ENCODE measurements around the gene SPARC. TPM values are rescaled to one million over a fixed set of nuclear protein-coding genes. Genes with fewer than 3 reads are reported as not detected.

Gene SPARC
- total RNA-seq, 2 experiments from 2014 or later: 0.78 to 0.80 TPM

DNA sequence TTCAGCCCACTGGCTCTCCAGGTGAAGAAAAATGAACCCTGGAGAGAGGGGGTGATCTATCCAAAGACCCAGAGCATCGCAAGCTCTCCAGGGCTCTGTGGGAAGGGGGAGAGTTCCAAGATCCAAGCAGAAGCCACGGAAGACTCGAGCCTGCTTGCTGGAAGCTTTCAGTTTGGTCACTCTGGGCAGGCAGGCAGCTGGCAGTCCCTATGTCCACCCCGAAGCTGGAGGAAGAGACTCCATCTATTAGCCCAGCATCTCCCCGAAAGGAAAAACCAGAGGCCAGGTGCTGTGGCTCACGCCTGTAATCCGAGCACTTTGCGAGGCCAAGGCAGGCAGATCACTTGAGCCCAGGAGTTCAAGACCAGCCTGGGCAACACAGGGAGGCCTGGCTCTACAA lies 10.7 kb upstream of the SPARC start:
- intact Hi-C loops (cut with DNase I, micrococcal nuclease): no loop called here

GRCh38 chr5:151696470-151697061 lies 9.9 kb upstream of the SPARC start:
- no peaks in the 10 kb centered on the region for H3K36me3 Mint-ChIP-seq (ENCODE audit: low read depth)
- DNase-seq: no peak
- H3K9me3 Mint-ChIP-seq: no peaks in the 10 kb centered on the region
- ChIA-PET CTCF (no interaction called here), POLR2A (no interaction called here)
- no peaks in the 10 kb centered on the region for H3K36me3 ChIP-seq (ENCODE audit: insufficient read depth, low read length)
- H3K27me3 ChIP-seq (ENCODE audit: control insufficient read depth in 1 of 2, insufficient read depth in 2 of 2, low read length in 2 of 2): no peaks in the 10 kb centered on the region
- H3K4me3 Mint-ChIP-seq: no peak overlapping the region
- H3K27me3 Mint-ChIP-seq: peaks cover 9% of the 10 kb centered on the region
- H3K27ac Mint-ChIP-seq: no peak overlapping the region
- no peaks in the 10 kb centered on the region for H3K4me1 Mint-ChIP-seq (ENCODE audit: low read depth)
- TF ChIP-seq, protein P1, sequence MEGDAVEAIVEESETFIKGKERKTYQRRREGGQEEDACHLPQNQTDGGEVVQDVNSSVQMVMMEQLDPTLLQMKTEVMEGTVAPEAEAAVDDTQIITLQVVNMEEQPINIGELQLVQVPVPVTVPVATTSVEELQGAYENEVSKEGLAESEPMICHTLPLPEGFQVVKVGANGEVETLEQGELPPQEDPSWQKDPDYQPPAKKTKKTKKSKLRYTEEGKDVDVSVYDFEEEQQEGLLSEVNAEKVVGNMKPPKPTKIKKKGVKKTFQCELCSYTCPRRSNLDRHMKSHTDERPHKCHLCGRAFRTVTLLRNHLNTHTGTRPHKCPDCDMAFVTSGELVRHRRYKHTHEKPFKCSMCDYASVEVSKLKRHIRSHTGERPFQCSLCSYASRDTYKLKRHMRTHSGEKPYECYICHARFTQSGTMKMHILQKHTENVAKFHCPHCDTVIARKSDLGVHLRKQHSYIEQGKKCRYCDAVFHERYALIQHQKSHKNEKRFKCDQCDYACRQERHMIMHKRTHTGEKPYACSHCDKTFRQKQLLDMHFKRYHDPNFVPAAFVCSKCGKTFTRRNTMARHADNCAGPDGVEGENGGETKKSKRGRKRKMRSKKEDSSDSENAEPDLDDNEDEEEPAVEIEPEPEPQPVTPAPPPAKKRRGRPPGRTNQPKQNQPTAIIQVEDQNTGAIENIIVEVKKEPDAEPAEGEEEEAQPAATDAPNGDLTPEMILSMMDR (IDR thresholded peaks at IDR 0.05): no peak
- intact Hi-C loops (cut with DNase I, micrococcal nuclease): no loop called here
- no peak overlapping the region for H3K4me3 ChIP-seq (ENCODE audit: low read length)
- no peak for ATAC-seq (ENCODE audit: poor library complexity)
- H3K4me1 ChIP-seq (ENCODE audit: insufficient read depth, low read length): no peaks in the 10 kb centered on the region
- H3K9me3 ChIP-seq (ENCODE audit: control insufficient read depth in 1 of 2, insufficient read depth in 1 of 2, low read length in 2 of 2): no peaks in the 10 kb centered on the region
- H3K27ac ChIP-seq (ENCODE audit: low read depth in 1 of 2, low read length in 2 of 2): no peak overlapping the region

More for the DNA sequence above, 10.7 kb upstream of the SPARC start:
- H3K27me3 ChIP-seq (ENCODE audit: control insufficient read depth in 1 of 2, insufficient read depth in 2 of 2, low read length in 2 of 2): no peaks in the 10 kb centered on the region
- ATAC-seq (ENCODE audit: poor library complexity) (no peak), DNase-seq (no peak)
- no peaks in the 10 kb centered on the region for H3K4me1 Mint-ChIP-seq (ENCODE audit: low read depth)
- ChIA-PET POLR2A (no interaction called here), CTCF (no interaction called here)
- TF ChIP-seq, protein P1 (IDR thresholded peaks at IDR 0.05): no peak
- no peak overlapping the region for H3K4me3 Mint-ChIP-seq
- no peaks in the 10 kb centered on the region for H3K36me3 Mint-ChIP-seq (ENCODE audit: low read depth)
- no peak overlapping the region for H3K27ac Mint-ChIP-seq
- H3K4me3 ChIP-seq (ENCODE audit: low read length): no peak overlapping the region
- no peaks in the 10 kb centered on the region for H3K9me3 ChIP-seq (ENCODE audit: control insufficient read depth in 1 of 2, insufficient read depth in 1 of 2, low read length in 2 of 2)
- no peak overlapping the region for H3K27ac ChIP-seq (ENCODE audit: low read depth in 1 of 2, low read length in 2 of 2)
- H3K36me3 ChIP-seq (ENCODE audit: insufficient read depth, low read length): no peaks in the 10 kb centered on the region
- no peaks in the 10 kb centered on the region for H3K4me1 ChIP-seq (ENCODE audit: insufficient read depth, low read length)
- no peaks in the 10 kb centered on the region for H3K9me3 Mint-ChIP-seq
- H3K27me3 Mint-ChIP-seq: peaks cover 9% of the 10 kb centered on the region

DNA sequence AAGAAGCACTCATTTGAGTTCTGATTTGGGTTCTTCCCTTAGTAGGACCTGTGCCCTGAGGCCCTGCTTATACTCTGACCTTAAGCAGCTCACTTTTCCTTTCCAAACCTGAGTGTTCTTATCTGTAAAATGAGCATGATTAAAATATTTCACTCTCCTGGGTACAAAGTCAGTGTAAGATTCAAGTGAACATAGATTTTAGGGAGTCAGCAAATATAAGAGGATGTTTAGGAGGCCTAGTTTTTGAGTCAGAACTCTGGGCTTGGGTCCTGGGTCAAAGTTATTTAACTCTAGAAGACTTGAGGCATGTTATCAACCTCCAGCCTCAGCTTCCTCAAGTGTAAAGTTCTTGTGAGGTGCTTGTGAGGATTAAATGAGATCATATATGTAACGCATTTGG lies 8.7 kb upstream of the SPARC start:
- no peak overlapping the region for H3K27ac ChIP-seq (ENCODE audit: low read depth in 1 of 2, low read length in 2 of 2)
- TF ChIP-seq, protein P1 (IDR thresholded peaks at IDR 0.05): no peak
- H3K4me3 Mint-ChIP-seq: no peak overlapping the region
- H3K27me3 Mint-ChIP-seq: peaks cover 9% of the 10 kb centered on the region
- ATAC-seq (ENCODE audit: poor library complexity) (no peak), DNase-seq (no peak)
- no peaks in the 10 kb centered on the region for H3K4me1 ChIP-seq (ENCODE audit: insufficient read depth, low read length)
- ChIA-PET CTCF (no interaction called here), POLR2A (no interaction called here)
- no peaks in the 10 kb centered on the region for H3K4me1 Mint-ChIP-seq (ENCODE audit: low read depth)
- H3K36me3 ChIP-seq (ENCODE audit: insufficient read depth, low read length): no peaks in the 10 kb centered on the region
- intact Hi-C loops (cut with DNase I, micrococcal nuclease): no loop called here
- H3K27ac Mint-ChIP-seq: no peak overlapping the region
- peaks cover 0 to 4% of the 10 kb centered on the region in 2 experiments for H3K27me3 ChIP-seq (ENCODE audit: control insufficient read depth in 1 of 2, insufficient read depth in 2 of 2, low read length in 2 of 2)
- H3K9me3 Mint-ChIP-seq: no peaks in the 10 kb centered on the region
- H3K36me3 Mint-ChIP-seq (ENCODE audit: low read depth): no peaks in the 10 kb centered on the region
- no peaks in the 10 kb centered on the region for H3K9me3 ChIP-seq (ENCODE audit: control insufficient read depth in 1 of 2, insufficient read depth in 1 of 2, low read length in 2 of 2)
- no peak overlapping the region for H3K4me3 ChIP-seq (ENCODE audit: low read length)

All from CD4-positive, alpha-beta T cell (primary cell).